Dermis blood vessel endothelial cell (primary cell): ENCODE results near the gene IFITM10. TPM values are rescaled to one million over a fixed set of nuclear protein-coding genes. Genes with fewer than 3 reads are reported as not detected.
A peak's percentile ranks its signal among the peaks of the same experiment; 100 is the strongest.

Source experiments
- DNase-seq: peaks from one replicate; pipeline ENCODE4 v3.0.0; 2010
- total RNA-seq: library from RNA; depleted of rRNA; stranded (reverse); fragments of >200 nt; gene quantifications from 2 replicates; pipeline ENCODE4 v1.2.3, GENCODE V29; 2014

Gene IFITM10
- total RNA-seq, 1 donor from 2014 or later: 1.5 TPM

- peak; percentile 47 for DNase-seq
Measured at GRCh38 chr11:1762537-1763302, 12.3 kb upstream of the IFITM10 start.

GRCh38 chr11:1761857-1762536, 11.6 kb upstream of the IFITM10 start:
- DNase-seq: no peak

GRCh38 chr11:1761110-1761856, 10.9 kb upstream of the IFITM10 start:
- DNase-seq: no peak

GRCh38 chr11:1760351-1761109, 10.1 kb upstream of the IFITM10 start:
- DNase-seq: peak; percentile 74

DNA sequence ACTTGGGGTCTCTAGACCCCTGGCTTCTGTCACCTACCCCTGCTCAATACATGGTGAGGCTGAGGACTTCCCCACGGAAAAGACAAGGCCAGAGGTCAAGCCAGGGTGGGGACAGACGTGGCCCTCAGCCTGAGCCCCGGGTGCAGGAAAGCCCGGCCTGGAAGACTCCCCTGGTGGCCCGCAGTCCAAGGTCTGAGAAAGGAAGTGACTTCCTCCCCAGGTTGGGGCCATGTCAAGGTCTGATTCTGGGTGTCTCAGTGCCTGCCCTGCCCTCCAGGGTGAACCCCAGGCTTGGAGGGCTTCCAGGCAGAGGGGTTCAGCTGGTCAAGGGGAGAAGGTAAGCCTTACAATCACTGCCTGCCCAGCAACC, 9.4 kb upstream of the IFITM10 start:
- no peak for DNase-seq

DNA sequence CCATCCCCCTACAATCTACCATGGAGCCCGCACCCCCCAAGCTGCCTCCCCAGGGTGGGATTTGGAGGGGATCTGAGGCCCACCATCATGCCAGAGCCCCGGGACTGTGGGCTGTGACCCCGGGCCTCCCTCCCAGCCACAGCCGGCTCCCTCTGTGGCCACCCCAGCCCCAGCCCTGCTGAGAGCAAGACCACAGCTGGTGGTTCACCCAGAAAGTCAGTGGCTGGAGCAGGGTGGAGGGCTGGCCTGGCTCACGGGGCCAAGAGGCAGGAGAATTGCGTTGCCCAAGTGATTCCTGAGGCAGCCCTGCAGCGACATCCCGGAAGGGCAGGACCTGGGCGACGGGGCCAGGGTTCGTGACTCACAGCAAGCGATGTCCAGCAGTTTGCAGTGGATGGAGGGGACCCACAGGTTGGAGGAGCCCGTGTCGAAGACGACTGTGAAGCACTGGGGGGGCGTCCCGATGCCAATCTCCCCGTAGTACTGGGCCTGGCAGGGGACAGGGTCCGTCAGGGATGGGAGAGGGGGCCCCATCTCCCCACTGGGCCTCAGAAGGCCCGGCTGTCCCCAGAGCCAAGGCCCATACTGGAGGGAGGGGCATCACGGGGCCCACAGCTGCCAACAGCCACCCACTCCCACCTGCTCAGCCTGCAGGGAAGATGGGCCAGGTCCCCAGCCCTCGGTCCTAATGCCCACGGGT, 8.9 kb upstream of the IFITM10 start:
- no peak for DNase-seq

DNA sequence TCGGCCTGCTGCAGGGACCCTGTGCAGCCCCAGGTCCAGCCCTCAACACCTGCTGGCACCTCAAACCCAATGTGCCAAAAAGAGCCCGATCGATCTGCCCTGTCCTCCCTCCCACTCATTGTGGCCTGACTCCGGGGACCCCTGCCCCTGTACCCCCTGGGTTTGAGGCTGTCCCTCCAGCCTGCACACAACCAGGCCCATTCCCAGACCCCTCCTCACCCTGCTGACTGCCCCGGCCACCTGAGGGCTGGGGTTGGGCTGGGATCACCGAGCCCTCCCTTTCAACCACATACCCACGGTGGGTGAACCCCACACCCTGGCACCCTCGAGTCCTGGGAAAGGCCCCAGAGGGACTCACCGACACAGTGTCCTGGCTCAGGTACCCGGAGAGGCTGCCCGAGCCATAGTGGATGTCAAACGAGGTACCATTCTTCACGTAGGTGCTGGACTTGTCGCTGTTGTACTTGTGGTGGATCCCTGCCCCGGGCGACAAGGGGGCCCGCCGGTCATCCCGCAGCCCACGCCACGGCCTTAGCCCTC, 8.3 kb upstream of the IFITM10 start:
- no peak for DNase-seq

- DNase-seq: no peak
Measured at GRCh38 chr11:1757861-1758610, 7.6 kb upstream of the IFITM10 start.

GRCh38 chr11:1756791-1757771, 6.7 kb upstream of the IFITM10 start:
- no peak for DNase-seq

- DNase-seq: no peak
Measured at GRCh38 chr11:1755692-1756561, 5.5 kb upstream of the IFITM10 start.

- DNase-seq: no peak
Measured at GRCh38 chr11:1755344-1755691, 4.9 kb upstream of the IFITM10 start.

GRCh38 chr11:1754376-1755150, 4.2 kb upstream of the IFITM10 start:
- DNase-seq: no peak

DNA sequence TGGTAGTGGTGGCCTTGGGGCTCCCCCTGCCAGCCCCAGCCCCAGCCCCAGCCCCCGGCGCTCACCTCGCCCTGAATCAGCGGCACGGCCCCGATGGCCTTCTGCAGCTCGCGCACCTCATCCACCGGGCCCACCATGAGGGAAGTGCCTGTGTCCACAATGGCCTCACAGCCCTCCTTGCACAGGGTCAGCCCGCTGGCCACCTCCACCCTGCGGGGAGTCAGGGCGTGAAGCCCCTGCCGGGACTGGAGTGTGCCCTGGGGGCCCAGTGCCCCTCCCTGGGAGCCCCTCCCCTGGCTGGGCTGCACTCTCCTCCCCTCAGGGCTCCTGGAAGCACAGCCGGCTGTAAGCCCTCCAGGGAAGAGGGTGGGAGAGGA, 3.5 kb upstream of the IFITM10 start:
- no peak for DNase-seq

GRCh38 chr11:1753229-1753928, 3.0 kb upstream of the IFITM10 start:
- DNase-seq: no peak

GRCh38 chr11:1752907-1753228, 2.5 kb upstream of the IFITM10 start:
- DNase-seq: no peak

GRCh38 chr11:1751999-1752906, 1.9 kb upstream of the IFITM10 start:
- no peak for DNase-seq

DNA sequence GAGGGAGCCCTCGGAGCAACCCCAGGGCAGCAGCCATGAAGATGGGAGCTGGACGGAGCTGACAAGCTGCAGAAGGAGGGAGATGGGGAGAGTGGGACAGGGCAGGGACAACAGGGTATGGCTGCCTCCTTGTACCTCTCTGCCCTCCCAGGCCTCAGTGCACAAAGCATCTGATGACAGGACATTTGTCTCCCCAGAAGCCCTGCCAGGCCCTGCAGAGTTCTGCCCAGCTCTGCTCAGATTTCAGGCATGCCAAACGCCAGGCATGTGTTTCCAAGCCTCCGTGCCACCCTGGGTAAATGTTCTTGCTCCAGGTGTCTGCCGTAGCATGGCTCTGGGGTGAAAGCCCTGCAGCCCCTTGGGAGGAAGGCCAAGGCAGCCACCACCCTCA, 1.1 kb upstream of the IFITM10 start:
- no peak for DNase-seq
